CD4-positive, alpha-beta T cell (primary cell): ENCODE measurements around the gene PARP1. TPM values are rescaled to one million over a fixed set of nuclear protein-coding genes. Genes with fewer than 3 reads are reported as not detected.
A peak's percentile ranks its signal among the peaks of the same experiment; 100 is the strongest.

Source experiments
- ATAC-seq: fragments of 200-7000 bp; cut with Tn5 transposase; one replicate; pipeline ENCODE4 v1.10.0; 2022; ENCODE audit warnings: mild to moderate bottlenecking; ENCODE audit not compliant: poor library complexity
- CTCF ChIA-PET: fragments of 350-600 bp; sonication (Branson Sonifier 250); formaldehyde crosslinking; loops from one replicate; lab custom pipeline; 2021; ENCODE audit warnings: antibody characterized with exemption, inconsistent platforms; lab: Charles Lee
- POLR2A ChIA-PET: fragments of 350-600 bp; sonication (Branson Sonifier 250); formaldehyde crosslinking; loops from one replicate; lab custom pipeline; 2021; ENCODE audit warnings: antibody characterized with exemption, inconsistent platforms; lab: Charles Lee
- DNase-seq, 14 experiments: peaks; one replicate each; pipeline ENCODE4 v3.0.0-alpha.2; 2013 to 2020; ENCODE audit warnings: mixed read lengths in 2 of 14
- H3K27ac ChIP-seq, 2 donors: one replicate each; pipeline versions ENCODE4 v1.5.1 to v1.7.0; 2013; ENCODE audit warnings: low read length in 2 of 2, low read depth in 1 of 2, mild to moderate bottlenecking in 1 of 2
- H3K27me3 ChIP-seq, 2 experiments: 1 replicate in 1 of 2; 2 replicates in 1 of 2; pipeline versions ENCODE4 v1.6.1 to v1.7.0; 2013; ENCODE audit warnings: low read length in 2 of 2, control low read depth in 1 of 2, mild to moderate bottlenecking in 1 of 2, moderate library complexity in 1 of 2; ENCODE audit not compliant: insufficient read depth in 2 of 2, control insufficient read depth in 1 of 2
- H3K36me3 ChIP-seq: one replicate; pipeline ENCODE4 v1.6.1; 2013; ENCODE audit warnings: low read length, control low read depth; ENCODE audit not compliant: insufficient read depth
- H3K4me1 ChIP-seq: one replicate; pipeline ENCODE4 v1.6.1; 2013; ENCODE audit warnings: low read length, control low read depth; ENCODE audit not compliant: insufficient read depth
- H3K4me3 ChIP-seq: one replicate; pipeline ENCODE4 v1.5.1; 2013; ENCODE audit warnings: mild to moderate bottlenecking, low read length, moderate library complexity
- H3K9me3 ChIP-seq, 2 experiments: 1 replicate in 1 of 2; 2 replicates in 1 of 2; pipeline versions ENCODE4 v1.6.1 to v1.7.0; 2013; ENCODE audit warnings: low read length in 2 of 2, mild to moderate bottlenecking in 2 of 2, control low read depth in 1 of 2, moderate library complexity in 1 of 2; ENCODE audit not compliant: control insufficient read depth in 1 of 2, insufficient read depth in 1 of 2
- H3K27ac Mint-ChIP-seq: one replicate; pipeline ENCODE4 v1.8.0; 2020; ENCODE audit warnings: mixed read lengths
- H3K27me3 Mint-ChIP-seq: one replicate; pipeline ENCODE4 v1.8.0; 2021; ENCODE audit warnings: mixed read lengths
- H3K36me3 Mint-ChIP-seq: one replicate; pipeline ENCODE4 v1.8.0; 2021; ENCODE audit warnings: low read depth, mixed read lengths
- H3K4me1 Mint-ChIP-seq: one replicate; pipeline ENCODE4 v1.8.0; 2021; ENCODE audit warnings: low read depth, mixed read lengths
- H3K4me3 Mint-ChIP-seq: one replicate; pipeline ENCODE4 v1.8.0; 2020; ENCODE audit warnings: mild to moderate bottlenecking, mixed read lengths
- H3K9me3 Mint-ChIP-seq: one replicate; pipeline ENCODE4 v1.8.0; 2020; ENCODE audit warnings: mixed read lengths
- CTCF ChIP-seq: fragments of 200-600 bp; IDR thresholded peaks from one replicate; pipeline ENCODE4 v1.8.0; 2022; ENCODE audit warnings: antibody characterized with exemption, mild to moderate bottlenecking
- intact Hi-C, 2 experiments: fragments of 100-400 bp; cut with DNase I in 1 of 2; cut with micrococcal nuclease in 1 of 2; formaldehyde crosslinking; loops; one replicate each; pipeline versions ENCODE4 v1.15.1 to v1.9.0; 2023 to 2025; cut with DNase I, micrococcal nuclease
- total RNA-seq, 174 experiments: library from RNA in 2 of 174; stranded (reverse) in 2 of 174; gene quantifications; one replicate each; pipeline ENCODE4 v1.2.3 and lab custom pipeline; 2021 to 2026

PARP1 gene
- total RNA-seq, 2 experiments from 2014 or later: 59.3 to 63.6 TPM

- Histone ChIP-seq H3K4me1 (peaks cover 6% of the 10 kb centered on the region), H3K27ac (no peak overlapping the region), H3K27me3 (no peaks in the 10 kb centered on the region), H3K9me3 (no peaks in the 10 kb centered on the region), H3K4me3 (no peak overlapping the region), H3K36me3 (no peaks in the 10 kb centered on the region)
- peaks cover 7% of the 10 kb centered on the region for H3K4me1 Mint-ChIP-seq
- no peak overlapping the region for H3K27ac Mint-ChIP-seq
- no peak for DNase-seq
- H3K9me3 Mint-ChIP-seq: no peaks in the 10 kb centered on the region
- no peak overlapping the region for H3K4me3 Mint-ChIP-seq
- TF ChIP-seq CTCF: no peak
- ChIA-PET CTCF (no interaction called here), POLR2A (no interaction called here)
- H3K27me3 Mint-ChIP-seq: no peaks in the 10 kb centered on the region
- intact Hi-C loops: no loop called here
- no peak for ATAC-seq
- no peaks in the 10 kb centered on the region for H3K36me3 Mint-ChIP-seq
These were observed 6.3 kb upstream of the PARP1 start for GRCh38 chr1:226414098-226414698.

- H3K9me3 Mint-ChIP-seq: no peaks in the 10 kb centered on the region
- peak overlapping the region; percentile 5 for H3K27ac Mint-ChIP-seq
- H3K27ac ChIP-seq: no peak overlapping the region
- H3K36me3 ChIP-seq: no peaks in the 10 kb centered on the region
- H3K36me3 Mint-ChIP-seq: peaks cover 12% of the 10 kb centered on the region
- no peak for TF ChIP-seq CTCF
- H3K27me3 Mint-ChIP-seq: no peaks in the 10 kb centered on the region
- intact Hi-C loops: no loop called here
- H3K4me1 ChIP-seq: peaks cover 10% of the 10 kb centered on the region
- no peaks in the 10 kb centered on the region for H3K9me3 ChIP-seq
- no peak overlapping the region for H3K4me3 ChIP-seq
- H3K4me3 Mint-ChIP-seq: peak overlapping the region; percentile 5
- DNase-seq (no peak), ATAC-seq (no peak)
- ChIA-PET CTCF (no interaction called here), POLR2A (no interaction called here)
- H3K27me3 ChIP-seq: no peaks in the 10 kb centered on the region
- H3K4me1 Mint-ChIP-seq: peaks cover 19% of the 10 kb centered on the region
These were observed 3.7 kb upstream of the PARP1 start for GRCh38 chr1:226411619-226412018.

- intact Hi-C loops: no loop called here
- no peaks in the 10 kb centered on the region for H3K9me3 ChIP-seq
- H3K27ac ChIP-seq: no peak overlapping the region
- ATAC-seq (no peak), DNase-seq (no peak)
- no peaks in the 10 kb centered on the region for H3K27me3 ChIP-seq
- H3K27me3 Mint-ChIP-seq: no peaks in the 10 kb centered on the region
- H3K36me3 ChIP-seq: no peaks in the 10 kb centered on the region
- H3K4me3 ChIP-seq: no peak overlapping the region
- H3K4me1 Mint-ChIP-seq: peaks cover 25% of the 10 kb centered on the region
- no peak overlapping the region for H3K4me3 Mint-ChIP-seq
- peaks cover 16% of the 10 kb centered on the region for H3K4me1 ChIP-seq
- H3K27ac Mint-ChIP-seq: peak overlapping the region; percentile 6
- TF ChIP-seq CTCF: no peak
- no peaks in the 10 kb centered on the region for H3K9me3 Mint-ChIP-seq
- ChIA-PET CTCF (no interaction called here), POLR2A (interaction anchor here (6.3 kb wide), 1 partner anchor 12 kb away, joined by 102 read pairs; no protein-coding TSS in a partner anchor)
- peaks cover 16% of the 10 kb centered on the region for H3K36me3 Mint-ChIP-seq
These were observed 3.1 kb upstream of the PARP1 start for GRCh38 chr1:226410958-226411357.
